ENCODE results near the gene PRR23A.

Gene PRR23A

DNA sequence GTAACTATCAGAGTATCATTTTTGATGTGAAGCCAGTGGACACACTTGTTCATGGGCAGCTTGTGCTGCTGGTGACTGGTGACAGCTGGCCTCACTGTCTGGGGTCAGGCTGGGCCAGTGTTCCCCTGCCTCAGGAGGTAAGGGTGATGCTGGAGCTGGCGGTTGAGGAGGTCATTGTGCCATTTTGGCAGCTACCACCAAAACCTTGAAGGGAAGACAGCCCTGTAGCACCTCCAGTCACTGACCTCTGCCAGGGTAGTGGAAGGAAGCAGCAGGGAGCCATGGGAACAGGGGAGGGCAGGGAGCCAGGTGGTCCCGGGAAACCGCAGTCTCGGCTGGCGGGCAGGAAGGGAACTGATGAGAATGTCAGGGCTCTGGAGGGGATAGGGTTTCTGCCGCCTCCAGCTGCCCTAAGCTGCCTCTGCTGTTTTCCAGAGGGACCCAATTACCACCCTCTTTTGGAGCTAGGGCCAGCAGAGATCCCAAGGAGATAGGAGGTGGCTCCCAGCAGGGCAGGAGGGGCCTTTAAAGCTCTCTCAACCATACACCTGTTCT, 34.2 kb downstream of the PRR23A start:
- DNase-seq = no peak

GRCh38 chr3:138964923-138965322, 41.1 kb downstream of the PRR23A start:
- no peak for DNase-seq

GRCh38 chr3:138964264-138964663, 41.8 kb downstream of the PRR23A start:
- no peak for DNase-seq

- DNase-seq = no peak
These were observed 43.1 kb downstream of the PRR23A start for GRCh38 chr3:138962854-138963560.

DNA sequence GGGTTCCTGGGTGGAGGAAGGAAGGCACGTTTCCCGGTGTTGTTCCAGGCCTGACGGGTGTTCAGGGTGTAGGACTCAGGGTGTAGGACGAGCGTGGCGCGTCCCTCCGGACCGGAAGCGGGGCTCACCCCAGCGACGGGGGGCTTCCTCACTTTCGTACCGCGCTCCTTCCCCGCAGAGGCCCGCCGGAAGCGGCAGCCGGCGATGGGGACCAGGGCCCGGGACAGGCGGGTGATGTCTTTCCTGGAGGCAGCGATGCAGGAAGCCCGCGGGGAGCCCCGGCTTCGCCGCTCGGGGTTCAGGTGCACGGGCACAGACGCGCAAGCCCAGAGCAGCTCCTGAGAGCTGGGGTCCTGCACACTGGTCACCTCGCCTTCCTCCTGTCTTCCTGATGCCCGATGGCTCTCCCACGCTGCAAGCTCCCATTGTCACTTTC, 45.6 kb downstream of the PRR23A start:
- no peak for DNase-seq

Data from activated CD4-positive, alpha-beta T cell treated with anti-CD3 and anti-CD28 coated beads for 4 hours (primary cell).